Astrocyte of the cerebellum (primary cell): Measurements from ENCODE around the gene MTCL1.

Experiments
- DNase-seq: peaks from one replicate; pipeline ENCODE4 v3.0.0-alpha.2; 2011; ENCODE audit warnings: low read depth
- H3K4me3 ChIP-seq: 2 replicates; pipeline ENCODE4 v1.5.1; 2011; ENCODE audit warnings: mild to moderate bottlenecking, low read depth, low read length, moderate library complexity
- CTCF ChIP-seq: IDR thresholded peaks from 2 replicates; pipeline ENCODE4 v1.5.1; 2012; ENCODE audit warnings: low read length, low read depth, moderate library complexity, mild to moderate bottlenecking; ENCODE audit errors: missing control alignments
- in situ Hi-C: cut with HindIII; loops from 2 replicates; pipeline ENCODE4 v1.10.0; 2017; ENCODE audit warnings: low sequenced_read_pairs

The MTCL1 gene

DNA sequence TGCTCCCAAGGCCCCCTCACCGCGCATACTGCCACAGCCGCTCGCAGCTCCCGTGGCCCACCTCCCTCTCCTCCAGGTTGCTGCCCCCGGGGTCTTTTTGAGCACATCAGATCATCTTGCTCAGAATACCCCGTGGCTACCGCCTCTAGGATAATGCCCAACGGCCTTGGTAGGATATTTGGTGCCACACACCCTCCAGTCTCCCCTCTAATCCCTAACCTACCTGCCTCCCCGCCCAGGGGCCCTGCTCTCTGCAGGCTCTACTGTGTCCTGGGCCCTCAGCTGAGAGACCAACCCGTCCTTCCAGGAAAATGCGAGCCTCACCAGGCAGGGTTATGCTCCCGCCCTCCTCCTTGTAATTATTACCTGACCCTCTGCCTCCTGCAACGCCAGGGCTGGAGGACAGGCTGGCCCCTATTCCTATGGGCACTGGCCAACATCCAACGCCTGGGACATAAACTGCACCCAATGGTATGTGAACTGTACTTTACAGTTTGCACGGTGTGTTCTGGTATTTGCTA is 1.5 kb upstream of the MTCL1 start:
- no peak overlapping the region for H3K4me3 ChIP-seq
- in situ Hi-C loops: no loop called here
- no peak for TF ChIP-seq CTCF
- no peak for DNase-seq

- no peak for DNase-seq
- H3K4me3 ChIP-seq: peak overlapping the region; percentile 63
- in situ Hi-C loops: no loop called here
- TF ChIP-seq CTCF: no peak
Observed at GRCh38 chr18:8704361-8705237, 757 bp upstream of the MTCL1 start.

DNA sequence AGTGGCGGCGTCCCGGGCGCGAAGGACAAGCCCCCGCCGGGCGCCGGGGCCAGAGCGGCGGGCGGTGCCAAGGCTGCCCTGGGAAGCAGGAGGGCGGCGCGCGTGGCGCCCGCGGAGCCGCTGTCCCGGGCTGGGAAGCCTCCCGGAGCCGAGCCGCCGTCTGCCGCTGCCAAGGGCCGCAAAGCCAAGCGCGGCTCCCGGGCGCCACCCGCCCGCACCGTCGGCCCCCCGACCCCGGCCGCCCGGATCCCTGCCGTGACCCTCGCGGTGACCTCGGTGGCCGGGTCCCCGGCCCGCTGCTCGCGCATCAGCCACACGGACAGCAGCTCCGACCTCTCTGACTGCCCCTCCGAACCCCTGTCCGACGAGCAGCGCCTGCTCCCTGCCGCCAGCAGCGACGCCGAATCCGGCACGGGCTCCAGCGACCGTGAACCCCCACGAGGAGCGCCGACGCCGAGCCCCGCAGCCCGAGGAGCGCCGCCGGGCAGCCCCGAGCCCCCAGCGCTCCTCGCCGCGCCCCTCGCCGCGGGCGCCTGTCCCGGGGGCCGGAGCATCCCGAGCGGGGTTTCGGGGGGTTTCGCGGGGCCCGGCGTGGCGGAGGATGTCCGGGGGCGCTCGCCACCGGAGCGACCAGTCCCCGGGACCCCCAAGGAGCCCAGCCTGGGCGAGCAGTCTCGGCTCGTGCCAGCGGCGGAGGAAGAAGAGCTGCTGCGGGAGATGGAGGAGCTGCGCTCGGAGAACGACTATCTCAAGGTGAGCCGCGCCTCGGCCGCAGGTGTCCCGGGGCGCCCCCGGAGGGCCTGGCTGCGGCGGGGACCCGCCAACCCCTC is 820 bp downstream of the MTCL1 start:
- in situ Hi-C loops: no loop called here
- DNase-seq: no peak
- H3K4me3 ChIP-seq: peak overlapping the region; percentile 63
- no peak for TF ChIP-seq CTCF

DNA sequence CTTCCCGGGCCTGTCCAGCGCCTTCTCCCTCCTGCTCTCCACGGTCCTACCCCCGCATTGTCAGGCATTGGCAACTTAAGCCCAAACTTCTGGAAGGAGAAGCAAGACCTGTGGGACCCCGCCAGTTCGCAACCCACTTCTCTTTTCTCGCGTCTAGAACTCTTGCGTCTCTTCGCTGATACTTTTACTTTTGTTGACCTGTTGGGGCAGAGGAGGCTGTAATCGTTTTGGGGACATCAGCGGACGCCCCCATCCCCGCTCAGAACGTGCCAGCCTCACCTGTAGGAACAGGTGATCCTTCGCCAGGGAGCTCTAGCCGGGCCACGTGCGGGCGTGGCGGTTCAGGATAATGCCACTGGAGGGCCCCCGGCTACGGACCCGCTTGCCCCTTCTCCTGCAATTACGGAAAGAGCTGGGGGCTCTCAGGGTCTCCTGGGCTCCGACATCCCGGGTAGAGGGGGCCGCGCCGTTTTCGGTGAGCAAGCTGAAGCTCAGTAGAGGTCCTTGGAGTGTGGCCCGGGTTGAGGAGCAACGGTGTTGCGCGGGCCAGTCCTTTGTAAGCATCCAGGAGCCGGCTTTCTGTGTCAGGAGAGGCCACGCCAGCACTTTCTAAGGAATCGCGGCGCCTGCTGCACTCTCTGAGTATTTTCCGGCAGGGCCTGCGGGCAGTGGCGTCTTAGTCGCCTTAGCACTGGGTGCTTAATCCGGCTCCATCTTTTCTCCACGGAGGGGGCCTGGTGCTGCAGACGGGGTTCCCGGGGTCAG is 1.6 kb downstream of the MTCL1 start:
- in situ Hi-C loops: no loop called here

GRCh38 chr18:8707556-8708300 is 2.4 kb downstream of the MTCL1 start:
- in situ Hi-C loops: no loop called here
- no peak for TF ChIP-seq CTCF
- no peak for DNase-seq
- H3K4me3 ChIP-seq: peak overlapping the region; percentile 63

More for the DNA sequence above, 1.6 kb downstream of the MTCL1 start:
- no peak for DNase-seq
- TF ChIP-seq CTCF: peak; percentile 42
- peak overlapping the region; percentile 63 for H3K4me3 ChIP-seq
